Thyroid gland (tissue), 4 donors: ENCODE results near the gene SLC6A17. TPM values are rescaled to one million over a fixed set of nuclear protein-coding genes. Genes with fewer than 3 reads are reported as not detected.

ENCODE experiments used
- DNase-seq, 2 donors: peaks; one replicate each; pipeline ENCODE4 v3.0.0-alpha.2; 2019
- H3K27ac ChIP-seq, 3 donors: fragments of 200-600 bp; sonication (generic); 1 replicate in 2 of 3; 2 replicates in 1 of 3; pipeline ENCODE4 v1.5.1; 2016 to 2019; ENCODE audit warnings: mild to moderate bottlenecking in 1 of 3, moderate library complexity in 1 of 3
- H3K27me3 ChIP-seq: fragments of 200-600 bp; sonication (generic); one replicate; pipeline ENCODE4 v1.5.1; 2019
- H3K36me3 ChIP-seq, 2 donors: fragments of 200-600 bp; sonication (generic); one replicate each; pipeline ENCODE4 v1.5.1; 2016 to 2019
- H3K4me1 ChIP-seq, 2 donors: fragments of 200-600 bp; sonication (generic); one replicate each; pipeline ENCODE4 v1.5.1; 2017 to 2019
- H3K4me3 ChIP-seq, 3 donors: fragments of 200-600 bp; sonication (generic); replicated peaks in 1 of 3; 1 replicate in 2 of 3; 2 replicates in 1 of 3; pipeline ENCODE4 v1.5.1; 2016; ENCODE audit warnings: mild to moderate bottlenecking in 1 of 3
- H3K9me3 ChIP-seq: fragments of 200-600 bp; sonication (generic); one replicate; pipeline ENCODE4 v1.5.1; 2017
- CTCF ChIP-seq, 6 experiments: fragments of 200-600 bp in 3 of 6; fragments of 450-650 bp in 3 of 6; sonication (generic) in 3 of 6; IDR thresholded peaks; one replicate each; pipeline ENCODE4 v1.5.1; 2016 to 2019; ENCODE audit warnings: antibody characterized with exemption in 6 of 6, mild to moderate bottlenecking in 2 of 6, inconsistent platforms in 1 of 6, moderate library complexity in 1 of 6
- POLR2A ChIP-seq, 2 donors: fragments of 450-650 bp; IDR thresholded peaks; one replicate each; pipeline ENCODE4 v1.6.1; 2017; ENCODE audit warnings: antibody characterized with exemption in 2 of 2, mild to moderate bottlenecking in 2 of 2, moderate library complexity in 1 of 2
- WGBS, 2 donors: methylation state at CpG; one replicate each; pipeline ENCODE4 v1.1.5; 2017; 5-methylcytosine and 5-hydroxymethylcytosine counted together
- intact Hi-C: fragments of 100-400 bp; cut with DNase I; formaldehyde crosslinking; loops from one replicate; pipeline ENCODE4 v1.15.1; 2023
- total RNA-seq, 4 donors: library from RNA; depleted of rRNA; stranded (reverse); fragments of >200 nt; gene quantifications; one replicate each; pipeline ENCODE4 v1.2.3, GENCODE V29; 2016

The SLC6A17 gene
- total RNA-seq, 4 donors from 2014 or later = under 0.01 to 0.49 (median 0.18) TPM

- H3K4me3 ChIP-seq = no peak overlapping the region
- H3K27me3 ChIP-seq = no peaks in the 10 kb centered on the region
- H3K27ac ChIP-seq = no peak overlapping the region
- no peaks in the 10 kb centered on the region for H3K9me3 ChIP-seq
- TF ChIP-seq CTCF (IDR thresholded peaks at IDR 0.05) (no peak), POLR2A (IDR thresholded peaks at IDR 0.05) (no peak)
- H3K36me3 ChIP-seq = no peaks in the 10 kb centered on the region
- DNase-seq = no peak
- no peaks in the 10 kb centered on the region for H3K4me1 ChIP-seq
- 30 to 34% methylated on average over 2 of the region's 2 CpGs for WGBS, 2 donors
- intact Hi-C loops = loop anchor here (10.0 kb wide), 1 partner anchor 295 kb away; no protein-coding TSS in a partner anchor
These were observed 49.9 kb downstream of the SLC6A17 start for GRCh38 chr1:110200190-110200589.

- H3K27me3 ChIP-seq = no peaks in the 10 kb centered on the region
- no peaks in the 10 kb centered on the region for H3K9me3 ChIP-seq
- no peak overlapping the region for H3K4me3 ChIP-seq
- TF ChIP-seq POLR2A (IDR thresholded peaks at IDR 0.05) (no peak), CTCF (IDR thresholded peaks at IDR 0.05) (no peak)
- intact Hi-C loops = loop anchor here (10.0 kb wide), 1 partner anchor 294 kb away; no protein-coding TSS in a partner anchor
- WGBS, 2 donors = 68 to 72% methylated on average over 14 of the region's 14 CpGs
- DNase-seq = no peak
- no peaks in the 10 kb centered on the region for H3K4me1 ChIP-seq
- no peaks in the 10 kb centered on the region for H3K36me3 ChIP-seq
- H3K27ac ChIP-seq = no peak overlapping the region
These were observed 50.4 kb downstream of the SLC6A17 start for GRCh38 chr1:110200666-110201065.

GRCh38 chr1:110201157-110201825, 51.0 kb downstream of the SLC6A17 start:
- no peak overlapping the region for H3K4me3 ChIP-seq
- intact Hi-C loops = loop anchor here (10.0 kb wide), 1 partner anchor 294 kb away; no protein-coding TSS in a partner anchor
- WGBS, 2 donors = 84% methylated on average over 5 to 10 of the region's 10 CpGs
- H3K4me1 ChIP-seq = no peaks in the 10 kb centered on the region
- TF ChIP-seq CTCF (IDR thresholded peaks at IDR 0.05) (no peak), POLR2A (IDR thresholded peaks at IDR 0.05) (no peak)
- no peaks in the 10 kb centered on the region for H3K36me3 ChIP-seq
- no peaks in the 10 kb centered on the region for H3K9me3 ChIP-seq
- no peak overlapping the region for H3K27ac ChIP-seq
- H3K27me3 ChIP-seq = no peaks in the 10 kb centered on the region
- DNase-seq = no peak

GRCh38 chr1:110203021-110203661, 52.8 kb downstream of the SLC6A17 start:
- intact Hi-C loops = loop anchor here (2.0 to 10.0 kb wide), 2 partner anchors 262 to 292 kb away; no protein-coding TSS in a partner anchor

More at GRCh38 chr1:110203021-110203661, 52.8 kb downstream of the SLC6A17 start:
- Histone ChIP-seq H3K27ac (no peak overlapping the region), H3K4me1 (no peaks in the 10 kb centered on the region), H3K27me3 (no peaks in the 10 kb centered on the region), H3K9me3 (no peaks in the 10 kb centered on the region), H3K36me3 (no peaks in the 10 kb centered on the region), H3K4me3 (no peak overlapping the region)
- TF ChIP-seq CTCF (IDR thresholded peaks at IDR 0.05) (peak; percentile 60 to 88 (median 73)), POLR2A (IDR thresholded peaks at IDR 0.05) (no peak)
- 34 to 36% methylated on average over 6 of the region's 6 CpGs for WGBS, 2 donors
- DNase-seq = peak; percentile 49 to 50
